ENCODE measurements around the gene MRPL2.
"Not testable (repeated sequence)": the region's sequence is repeated elsewhere in the genome, so short reads cannot be mapped to it uniquely, and the experiment has no call there.

Gene MRPL2

DNA sequence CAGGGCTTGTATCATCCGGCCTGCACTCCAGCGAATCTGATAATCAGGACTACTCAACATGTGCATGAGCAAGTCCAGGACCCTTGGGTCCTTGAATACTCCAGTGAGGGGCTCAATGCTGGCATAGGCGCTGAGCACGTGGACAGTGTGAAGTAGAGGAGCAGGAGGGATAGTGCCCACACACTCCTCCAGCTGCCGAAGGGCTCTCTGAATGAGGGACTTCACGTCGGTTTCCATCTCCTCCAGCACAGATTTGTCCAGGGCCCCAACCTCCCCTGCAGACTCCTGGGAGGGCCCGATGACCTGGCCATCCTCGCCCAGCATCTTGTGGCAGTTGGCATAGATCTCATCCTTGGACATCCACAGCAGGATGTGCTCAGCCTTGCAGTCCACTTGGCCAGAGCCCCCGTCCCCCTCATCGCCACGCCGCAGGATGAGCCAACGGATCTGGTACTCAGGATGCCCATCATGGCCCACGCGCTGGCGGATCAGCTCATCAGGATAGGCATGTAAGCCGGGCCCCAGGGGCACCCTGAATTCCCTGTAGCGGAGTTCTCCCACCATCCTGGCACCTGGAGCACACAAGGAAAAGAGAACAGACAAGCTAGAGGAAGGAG is 6.9 kb downstream of the MRPL2 start:
- DNase-seq: no peak

DNA sequence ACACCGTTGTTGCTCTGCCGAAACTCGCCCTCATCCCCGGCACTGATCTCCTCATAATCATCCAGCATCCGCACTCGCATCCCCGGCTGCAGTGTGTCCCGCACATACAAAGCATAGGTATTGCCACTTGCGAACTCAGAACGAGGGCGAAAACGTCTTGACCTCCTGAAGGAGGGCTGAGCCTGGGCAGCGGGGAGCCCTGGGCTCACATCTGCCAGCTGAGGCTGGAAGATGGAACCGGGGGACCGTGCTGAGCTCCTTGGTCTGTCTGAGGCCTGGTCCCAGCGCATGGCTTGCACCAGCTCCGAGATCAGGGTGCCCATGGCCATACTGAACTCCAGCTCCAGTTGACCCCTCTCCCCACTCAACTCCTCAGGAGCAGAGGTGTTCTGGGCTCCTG is 8.3 kb downstream of the MRPL2 start:
- no peak for DNase-seq

DNA sequence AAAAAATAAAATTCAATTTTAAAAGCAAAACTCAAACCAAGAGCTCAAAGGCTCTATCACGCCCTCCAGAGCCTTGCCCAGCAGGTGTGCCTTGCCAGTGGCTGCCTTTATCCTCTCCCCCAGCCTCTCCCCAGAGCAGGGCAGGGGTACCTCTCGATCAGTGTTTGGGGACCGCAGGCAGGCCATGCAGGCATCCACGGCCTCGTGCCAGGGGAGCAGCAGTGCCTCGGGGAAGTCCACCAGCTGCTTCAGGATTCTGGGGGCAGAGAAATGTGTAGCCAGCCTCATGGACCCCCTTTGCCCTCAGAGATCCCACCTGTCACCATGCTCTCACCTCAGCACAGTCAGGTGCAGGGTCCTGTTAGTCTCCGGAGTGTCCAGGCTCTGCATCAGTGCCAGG is 11.2 kb downstream of the MRPL2 start:
- DNase-seq: no peak

DNA sequence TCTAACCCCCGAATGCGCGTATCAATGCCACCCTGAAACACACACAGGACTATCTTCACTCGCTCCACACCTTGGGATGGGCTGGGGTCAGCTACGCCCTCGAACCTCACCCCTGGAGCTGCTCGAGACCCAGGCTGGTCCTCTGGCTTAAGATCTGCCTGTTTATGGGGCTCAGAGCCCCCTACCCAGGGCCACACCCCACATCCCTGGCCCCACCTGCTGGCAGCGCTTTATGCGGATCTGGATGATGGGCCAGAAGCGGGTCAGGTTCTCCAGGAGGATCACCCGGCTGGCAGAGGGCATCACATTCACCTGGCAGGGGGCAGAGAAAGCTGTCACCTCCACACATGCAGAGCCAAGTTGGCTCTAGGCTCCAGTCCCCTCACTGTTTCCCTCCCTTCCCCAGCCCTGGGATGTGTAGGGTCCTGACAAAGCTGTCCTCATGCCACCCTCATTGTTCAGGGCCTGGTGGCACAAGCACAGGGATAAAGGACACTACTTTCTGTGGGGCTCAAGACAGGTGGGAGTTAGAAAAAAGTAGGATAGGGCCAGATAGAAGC is 13.8 kb downstream of the MRPL2 start:
- no peak for DNase-seq

DNA sequence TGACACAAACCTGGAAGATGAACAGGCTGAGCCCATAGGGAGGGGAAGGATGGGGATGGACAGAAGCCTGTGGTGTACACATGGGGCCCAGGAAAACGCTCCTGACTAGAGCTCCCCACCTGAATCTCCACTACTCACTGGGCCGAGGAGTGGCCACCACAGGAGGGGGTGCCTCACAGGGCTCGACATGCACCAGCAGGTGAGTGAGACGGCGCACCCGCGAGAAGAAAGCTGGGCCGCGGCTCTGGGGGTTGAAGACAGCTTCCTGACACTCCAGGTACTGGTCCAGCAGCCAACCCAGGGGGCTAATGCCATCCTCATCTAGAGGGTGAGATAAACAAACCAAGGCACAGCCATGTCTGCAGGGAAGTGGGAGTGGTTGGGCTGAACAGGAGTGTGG is 15.9 kb downstream of the MRPL2 start:
- no peak for DNase-seq

DNA sequence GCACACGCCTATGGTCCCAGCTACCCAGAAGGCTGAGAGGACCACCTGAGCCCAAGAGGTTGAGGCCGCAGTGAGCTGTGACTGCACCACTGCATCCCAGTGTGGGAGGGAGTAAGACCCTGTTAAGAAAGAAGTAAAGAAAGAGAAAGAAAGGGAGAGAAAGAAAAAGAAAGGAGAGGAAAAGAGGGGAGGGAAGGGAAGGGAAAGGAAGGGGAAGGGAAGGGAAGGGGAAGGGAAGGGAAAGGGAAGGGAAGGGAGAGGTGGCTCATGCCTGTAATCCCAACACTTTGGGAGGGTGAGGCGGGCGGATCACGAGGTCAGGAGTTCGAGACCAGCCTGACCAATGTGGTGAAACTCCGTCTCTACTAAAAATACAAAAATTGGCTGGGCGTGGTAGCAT is 17.8 kb downstream of the MRPL2 start:
- DNase-seq: not testable (repeated sequence)

DNA sequence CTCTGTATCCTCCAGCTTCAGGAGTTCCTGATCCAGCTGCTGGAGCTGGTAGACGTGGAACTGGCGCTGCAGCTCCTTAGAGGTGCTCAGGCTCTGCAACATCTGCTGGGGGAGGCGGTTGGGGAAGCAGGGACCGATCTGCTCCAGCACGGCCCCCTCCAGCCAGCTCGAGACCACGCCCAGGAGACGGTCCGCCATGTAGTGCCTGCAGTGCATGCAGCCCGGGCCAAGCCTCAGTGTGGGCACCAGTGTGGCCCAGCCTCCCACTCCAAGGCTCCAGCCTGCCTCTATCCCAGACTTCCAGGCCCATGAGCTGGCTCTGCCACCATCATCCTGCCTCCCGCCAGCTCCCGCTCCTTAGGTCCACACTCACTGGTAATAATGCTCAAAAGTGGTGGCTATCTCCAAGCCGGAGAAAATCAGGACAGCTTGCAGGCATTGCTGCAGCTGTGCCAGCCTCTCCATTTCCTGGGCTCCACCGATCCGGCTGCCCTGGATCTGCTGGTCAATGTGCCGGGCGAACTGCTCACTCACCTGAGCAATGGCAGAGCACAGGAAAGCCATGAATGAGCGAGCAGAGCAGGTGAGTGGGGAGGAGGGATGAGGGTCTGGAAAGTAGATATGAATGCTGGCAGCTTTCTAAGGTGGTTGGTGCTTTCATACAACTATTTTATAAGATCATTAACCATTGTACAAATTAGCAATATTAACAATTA is 18.5 kb downstream of the MRPL2 start:
- DNase-seq: no peak

DNA sequence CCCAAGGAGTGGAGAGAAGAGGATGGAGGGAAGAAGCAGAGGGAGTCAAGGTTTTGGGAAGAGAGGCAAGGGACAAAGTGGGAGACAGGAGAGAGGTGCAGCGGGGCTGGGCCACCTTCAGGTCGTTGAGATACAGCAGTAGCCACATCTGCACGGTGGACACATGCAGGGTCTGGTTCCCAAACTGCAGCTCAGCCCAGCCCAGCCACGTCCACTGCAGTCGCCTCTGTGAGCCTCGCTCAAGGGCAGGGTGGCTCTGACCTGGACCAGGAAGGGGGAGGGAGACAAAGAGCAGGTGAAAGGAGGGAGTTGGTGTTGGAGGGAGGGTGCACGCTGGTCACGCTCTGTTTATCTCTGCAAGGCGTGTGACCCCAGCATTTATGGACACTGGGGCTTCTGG is 20.5 kb downstream of the MRPL2 start:
- no peak for DNase-seq

DNA sequence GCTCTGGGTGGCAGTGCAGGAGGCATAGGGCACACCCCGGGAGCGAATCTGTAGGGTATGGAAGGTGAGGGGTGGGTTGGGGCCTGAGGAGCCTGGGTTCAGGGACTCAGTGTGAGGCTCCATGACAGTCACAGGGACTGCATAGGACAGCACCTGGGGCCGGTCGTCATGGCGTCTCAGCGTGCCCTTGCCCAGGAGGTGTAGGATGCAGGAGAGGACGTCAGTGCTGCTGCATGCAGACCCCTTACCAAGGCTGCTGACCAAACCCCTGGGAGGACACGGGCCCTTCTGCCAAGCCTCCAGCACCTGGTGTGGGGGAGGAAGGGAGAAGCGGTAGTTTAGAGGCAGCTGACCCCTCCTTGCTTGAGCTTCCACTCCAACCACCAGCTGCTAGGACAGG is 21.5 kb downstream of the MRPL2 start:
- DNase-seq: no peak

DNA sequence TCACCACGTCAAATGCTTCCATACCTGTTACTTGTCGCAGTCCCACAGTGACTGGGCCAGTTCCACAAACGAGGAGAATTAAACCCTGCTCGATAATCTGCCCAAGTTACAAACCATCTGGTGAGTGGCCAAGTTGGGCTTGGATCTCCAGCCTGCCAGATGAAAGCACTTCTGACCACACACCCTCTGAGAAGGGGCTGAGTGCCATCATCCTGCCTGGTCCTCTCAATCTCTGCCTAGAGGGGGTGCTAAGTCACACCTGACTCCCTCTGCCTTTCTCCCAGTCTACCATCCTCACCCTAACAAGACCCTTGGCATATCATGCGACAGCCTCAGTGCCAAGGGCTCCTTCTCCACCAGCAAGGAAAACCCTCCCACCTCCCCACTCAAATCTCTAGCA is 22.0 kb downstream of the MRPL2 start:
- DNase-seq: no peak

DNA sequence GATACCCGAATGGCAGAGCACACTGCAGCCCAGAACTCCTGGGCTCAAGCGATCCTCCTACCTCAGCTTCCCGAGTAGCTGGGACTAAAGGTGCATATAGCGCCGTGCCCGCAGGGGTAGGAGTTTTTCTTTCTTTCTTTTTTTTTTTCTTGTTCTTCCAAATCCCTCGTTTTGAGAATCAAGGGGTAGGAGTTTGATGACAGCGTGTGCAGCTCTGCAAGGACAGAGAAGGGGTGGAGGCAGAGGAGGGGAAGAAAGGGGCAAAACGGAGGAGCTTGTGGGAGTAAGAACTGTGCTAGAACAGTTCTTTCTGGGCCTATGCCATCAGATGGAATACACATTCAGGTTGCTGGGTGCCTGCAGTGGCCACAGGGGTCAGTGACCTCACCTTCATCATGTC is 22.5 kb downstream of the MRPL2 start:
- no peak for DNase-seq

DNA sequence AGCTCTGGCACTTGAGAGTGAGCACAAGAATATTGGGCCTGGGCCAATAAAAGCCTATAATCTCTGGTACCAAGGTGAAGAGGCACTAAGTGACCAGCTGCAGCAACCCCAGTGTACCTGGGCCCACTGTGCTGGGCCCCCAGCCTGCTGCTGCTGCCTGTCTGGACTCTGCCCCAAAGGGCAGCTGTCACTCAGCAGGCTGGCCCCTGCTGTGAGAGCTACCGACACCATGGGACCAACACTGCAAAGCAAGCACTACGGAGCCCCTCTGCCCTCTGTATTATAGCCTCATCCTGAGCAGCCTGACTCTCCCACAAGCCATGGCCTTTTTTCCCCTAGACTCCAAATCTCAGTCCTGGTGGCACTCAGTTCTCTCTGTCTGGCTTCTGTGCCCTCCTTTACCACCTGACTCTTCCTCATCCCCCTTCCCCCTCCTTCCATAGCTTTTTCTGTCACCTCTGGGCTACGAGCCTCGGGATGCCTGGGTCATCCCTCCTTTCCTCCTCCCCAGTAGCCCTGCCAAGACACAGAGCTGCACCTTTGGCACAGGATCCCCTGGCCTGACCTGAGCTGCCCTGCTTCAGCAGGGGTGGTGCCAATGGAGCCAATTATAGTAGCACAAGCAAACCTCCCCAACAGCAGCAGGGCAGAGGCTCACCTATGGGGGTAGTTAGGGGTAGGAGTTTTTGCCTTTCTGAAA is 23.6 kb downstream of the MRPL2 start:
- DNase-seq: no peak

DNA sequence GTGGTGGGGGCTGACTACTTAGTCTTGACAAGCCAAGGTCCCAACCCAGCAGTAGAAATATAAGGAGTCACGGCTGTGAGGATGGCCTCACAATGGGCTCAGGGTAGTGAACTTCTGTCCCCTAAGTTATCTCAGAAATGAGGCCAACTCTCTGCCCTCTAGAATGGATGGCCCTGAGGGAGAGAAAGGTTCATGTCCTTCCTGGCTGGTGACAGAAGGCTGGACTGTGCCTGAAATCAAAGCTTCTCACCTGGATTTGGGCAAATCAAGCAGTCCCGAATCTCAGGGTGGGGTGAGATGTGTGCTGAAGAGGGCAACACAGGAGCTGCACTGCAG is 25.1 kb downstream of the MRPL2 start:
- no peak for DNase-seq

DNA sequence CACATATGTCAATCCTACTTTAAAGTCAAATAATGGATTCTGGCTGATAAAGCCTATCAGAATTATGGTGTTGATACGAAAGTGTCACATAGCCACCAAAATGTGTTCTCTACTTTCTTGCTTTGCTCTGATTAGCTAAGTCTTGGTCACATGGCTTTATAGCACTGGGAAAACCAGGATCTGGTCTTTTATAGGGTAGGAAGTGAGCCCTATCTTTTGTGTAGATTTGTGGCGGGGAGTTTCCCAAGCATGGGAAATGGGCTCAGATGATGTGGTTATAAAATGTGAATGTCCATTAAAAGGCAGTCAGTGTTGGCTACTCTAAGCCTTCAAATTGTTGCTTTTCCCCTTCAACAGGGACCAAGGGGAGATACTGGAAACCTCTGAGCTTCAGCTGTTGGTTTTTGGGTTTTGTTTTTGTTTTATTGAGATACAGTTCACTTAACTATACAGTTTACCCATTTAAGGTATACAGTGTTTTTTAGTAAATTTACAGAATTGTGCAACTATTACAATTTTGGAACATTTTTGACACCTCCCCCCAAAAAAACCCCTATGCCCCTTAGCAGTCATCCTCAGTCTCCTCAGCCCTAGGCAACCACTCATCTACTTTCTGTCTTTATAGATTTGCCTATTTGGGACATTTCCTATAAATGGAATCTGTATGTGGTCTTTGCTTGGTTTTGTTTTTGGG is 25.6 kb downstream of the MRPL2 start:
- no peak for DNase-seq

DNA sequence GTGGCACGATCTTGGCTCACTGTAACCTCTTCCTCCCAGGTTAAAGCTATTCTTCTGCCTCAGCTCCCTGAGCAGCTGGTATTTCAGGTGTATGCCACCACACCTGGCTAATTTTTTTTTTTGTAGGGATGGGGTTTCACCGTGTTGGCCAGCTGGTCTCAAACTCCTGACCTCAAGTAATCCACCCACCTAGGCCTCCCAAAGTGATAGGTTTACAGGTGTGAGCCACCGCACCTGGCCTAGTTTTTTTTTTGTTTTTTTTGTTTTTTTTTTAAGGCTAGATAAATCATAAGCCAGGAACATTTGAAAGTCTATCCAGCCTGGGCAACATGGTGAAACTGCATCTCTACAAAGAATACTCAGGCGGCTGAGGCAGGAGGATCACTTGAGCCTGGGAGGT is 26.9 kb downstream of the MRPL2 start:
- no peak for DNase-seq

DNA sequence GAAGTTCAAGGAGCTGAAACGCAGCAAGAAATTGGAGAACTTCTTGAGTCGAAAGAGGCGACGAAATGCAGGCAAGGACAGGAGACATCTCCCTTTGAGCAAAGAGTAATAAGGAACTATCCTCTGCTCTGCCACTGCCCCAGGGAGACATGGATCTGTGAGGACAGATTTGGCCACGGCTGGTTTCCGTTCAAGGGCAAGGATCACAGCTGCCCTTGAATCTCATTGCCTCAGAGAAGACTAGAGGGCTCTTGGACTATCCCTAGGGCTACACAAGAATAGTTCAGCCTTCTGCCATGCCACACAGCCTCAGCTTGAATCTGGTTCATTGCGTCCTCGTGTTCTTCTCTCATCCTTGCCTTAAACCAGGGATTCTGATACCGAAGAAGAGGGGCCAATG is 30.1 kb downstream of the MRPL2 start:
- DNase-seq: no peak

DNA sequence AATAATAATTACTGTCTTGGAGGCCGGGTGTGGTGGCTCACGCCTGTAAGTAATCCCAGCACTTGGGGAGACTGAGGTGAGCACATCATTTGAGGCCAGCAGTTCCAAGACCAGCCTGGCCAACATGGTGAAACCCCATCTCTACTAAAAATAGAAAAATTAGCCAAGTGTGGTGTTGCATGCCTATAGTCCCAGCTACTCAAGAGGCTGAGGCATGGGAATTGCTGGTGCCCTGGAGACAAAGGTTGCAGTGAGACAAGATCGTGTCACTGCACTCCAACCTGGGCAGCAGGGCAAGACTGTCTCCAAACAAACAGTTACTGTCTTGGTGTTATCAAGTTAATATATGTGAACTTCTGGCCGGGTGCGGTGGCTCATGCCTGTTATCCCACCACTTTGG is 32.9 kb downstream of the MRPL2 start:
- DNase-seq: no peak

DNA sequence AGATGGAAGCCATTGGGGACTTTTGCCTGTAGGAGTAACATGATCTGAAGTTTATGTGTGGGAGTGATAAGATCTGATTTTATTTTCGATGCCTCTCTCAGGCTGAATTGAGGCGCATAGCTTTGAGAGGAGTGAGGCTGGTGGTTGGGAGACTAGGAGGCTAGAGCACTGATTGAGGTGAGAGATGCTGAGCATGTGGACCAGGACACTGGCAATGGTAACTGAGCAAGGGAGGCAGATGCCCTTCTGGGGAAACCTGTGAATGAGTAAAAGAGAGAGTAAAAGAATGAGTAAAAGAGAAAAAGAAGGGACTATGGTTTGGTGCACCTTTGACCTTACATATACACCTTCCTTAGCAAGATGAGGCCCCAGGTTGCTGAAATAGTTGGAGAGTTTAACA is 34.8 kb downstream of the MRPL2 start:
- DNase-seq: no peak

DNA sequence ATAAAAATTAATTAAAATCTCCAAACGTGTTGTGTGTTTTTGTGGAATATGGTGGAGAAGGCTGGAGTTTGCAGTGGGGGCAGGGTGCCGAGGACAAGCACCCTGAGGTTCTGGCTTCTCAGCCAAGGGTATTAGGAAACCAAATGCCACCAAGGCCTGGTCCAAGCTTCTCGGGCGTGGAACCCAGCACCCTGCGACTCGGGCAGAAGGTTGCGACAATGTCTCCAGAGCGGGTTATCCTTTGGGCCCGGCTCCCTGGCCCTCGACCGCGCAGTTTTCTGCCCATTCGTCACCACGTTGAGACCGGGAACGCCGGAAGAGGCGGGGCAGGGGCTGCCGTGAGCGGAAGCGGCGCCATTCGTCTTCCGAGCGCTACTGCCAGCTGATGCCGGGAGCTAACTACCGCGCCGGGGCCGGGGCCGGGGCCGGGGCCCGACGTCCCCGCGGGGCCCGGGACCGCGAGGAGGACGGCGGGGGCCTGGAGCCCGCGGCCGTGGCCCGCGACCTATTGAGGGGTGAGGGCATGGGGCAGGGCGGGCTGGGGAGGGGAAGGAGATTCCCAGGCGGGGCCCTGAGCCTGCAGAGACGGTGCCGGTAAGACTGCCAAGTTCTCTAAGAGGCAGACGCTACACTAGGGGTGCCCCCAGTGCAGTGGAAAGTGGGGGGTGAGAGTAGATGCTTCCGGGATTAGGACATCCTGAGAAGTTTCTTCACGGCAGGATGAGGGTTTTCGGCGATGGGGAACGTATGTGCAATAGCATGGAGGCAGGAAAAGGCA is 37.8 kb downstream of the MRPL2 start, which contains the start of gene RRP36:
RRP36 (plus strand) TSS at position 354 of the 778 bp plus-strand sequence; CDS start at position 386, 32 bp downstream.
- DNase-seq: peak; percentile 62 to 76

DNA sequence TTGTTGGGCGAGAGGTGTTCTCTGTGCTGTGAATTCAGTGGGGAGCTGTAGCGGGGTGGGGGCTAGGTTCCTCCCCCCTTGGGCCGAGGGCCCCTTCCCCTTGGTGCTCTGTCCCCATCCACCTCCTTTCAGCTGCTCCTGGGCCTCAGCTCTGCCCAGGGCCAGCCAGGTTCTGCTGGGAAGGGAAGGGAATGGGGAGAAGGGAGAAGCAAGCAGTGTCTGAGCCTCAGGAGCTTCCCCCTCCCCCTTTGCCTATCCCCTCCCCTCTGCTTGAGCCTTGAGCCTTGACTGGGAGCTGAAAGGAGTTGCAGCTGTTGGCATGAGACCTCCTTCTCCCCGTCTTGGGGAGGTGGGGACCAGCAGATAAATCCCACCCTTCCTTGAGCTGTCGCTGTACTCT is 38.4 kb downstream of the MRPL2 start:
- peak; percentile 36 to 48 for DNase-seq

DNA sequence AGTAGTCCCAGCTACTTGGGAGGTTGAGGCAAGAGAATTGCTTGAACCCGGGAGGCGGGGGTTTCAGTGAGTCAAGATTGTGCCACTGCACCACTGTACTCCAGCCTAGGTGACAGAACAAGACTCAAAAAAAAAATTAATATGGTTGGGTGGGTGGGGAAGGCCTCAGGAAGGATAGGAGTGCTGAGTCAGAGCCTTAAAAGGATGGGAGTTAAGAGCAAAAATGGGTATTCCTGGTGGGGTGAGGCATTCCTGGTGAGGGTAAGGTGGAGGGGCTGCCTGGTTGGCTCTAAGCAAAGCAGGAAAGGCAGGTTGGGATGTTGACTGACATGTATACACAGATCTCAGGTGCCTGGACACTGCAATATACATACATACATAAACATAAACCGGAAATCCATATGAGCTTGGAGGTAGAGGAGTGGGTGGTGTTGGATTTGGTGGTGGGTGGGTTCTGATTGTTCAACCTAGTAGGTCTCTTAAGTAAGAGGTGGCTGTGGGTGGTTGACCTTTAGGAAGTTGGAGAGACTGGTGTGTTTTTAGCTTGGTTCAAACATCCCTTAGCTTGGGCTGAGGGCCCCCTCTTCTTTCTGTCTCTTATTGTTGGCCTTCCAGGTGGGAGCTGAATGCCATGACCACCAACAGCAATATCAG is 39.1 kb downstream of the MRPL2 start:
- DNase-seq: no peak

DNA sequence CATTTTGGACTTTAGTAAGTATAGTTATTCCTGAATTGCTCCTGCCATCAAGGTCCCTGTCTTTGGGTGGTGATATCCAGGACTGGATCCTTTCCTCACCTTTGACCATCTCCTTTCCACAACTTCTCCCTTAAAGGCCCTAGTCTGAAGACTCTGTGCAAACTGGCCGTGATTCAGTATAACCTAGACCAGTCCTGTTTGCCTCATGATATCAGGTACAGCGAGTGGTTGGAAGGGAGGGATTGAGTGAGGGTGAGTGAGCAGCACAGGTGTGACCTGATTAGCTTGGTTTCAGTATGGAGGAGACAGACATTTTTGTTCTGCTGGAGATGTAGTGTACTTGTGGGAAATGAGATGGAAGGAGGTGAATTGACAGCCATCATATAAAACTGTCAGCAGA is 40.1 kb downstream of the MRPL2 start:
- DNase-seq: no peak

Measured in Kasumi-1 (cell line).